Kidney glomerular epithelial cell (primary cell): Measurements from ENCODE around the gene PTPN21.

Experiments
- DNase-seq: peaks from one replicate; lab custom pipeline; 2025; lab: John Stamatoyannopoulos, UW

PTPN21 gene

GRCh38 chr14:88554457-88555286 is at the start of gene PTPN21:
Gene PTPN21 (minus strand): TSS chr14:88555007. CDS start chr14:88550417, 4,590 bp downstream.
- DNase-seq, result peak; percentile 74

DNA sequence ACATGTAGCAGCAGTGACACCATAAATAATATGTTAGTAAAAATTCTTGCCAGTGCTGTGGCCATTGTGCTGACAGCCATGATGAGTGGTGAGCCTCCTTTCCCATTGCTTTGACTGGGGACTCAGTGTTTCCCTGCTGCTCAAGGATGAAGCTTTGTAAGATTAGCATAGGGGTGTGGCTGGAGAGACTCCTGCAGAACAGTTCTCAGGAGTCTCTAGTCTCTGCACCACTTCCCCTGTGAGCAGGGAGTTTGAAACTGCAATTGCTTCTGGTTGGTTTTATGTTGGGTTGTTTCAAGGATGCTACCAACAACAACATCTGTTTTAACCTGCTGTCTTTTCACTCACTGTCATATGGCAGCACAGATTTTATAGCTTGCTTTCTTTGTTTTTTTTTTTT is 49.4 kb upstream of the PTPN21 start:
- DNase-seq, result no peak

GRCh38 chr14:88599761-88600439 is 45.1 kb upstream of the PTPN21 start:
- no peak for DNase-seq

DNA sequence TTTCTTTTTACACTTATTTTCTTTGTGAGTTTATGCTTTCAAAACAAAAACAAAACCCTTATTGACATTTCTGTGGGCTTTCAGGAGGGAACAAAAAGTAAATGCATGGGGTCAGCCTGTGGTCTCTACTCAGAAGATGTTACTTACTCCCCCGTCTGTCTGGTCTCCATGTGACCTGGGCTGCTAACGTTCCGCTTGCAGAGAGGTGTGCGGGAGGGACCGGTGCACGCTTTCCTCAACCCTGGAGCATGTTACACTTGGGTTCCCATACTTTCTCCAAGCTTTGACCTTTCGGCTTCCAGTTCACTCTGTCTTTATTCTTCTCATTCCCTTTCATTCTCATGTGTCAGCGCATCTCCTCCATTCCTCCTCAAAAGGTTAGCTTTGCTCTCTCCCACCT is 44.5 kb upstream of the PTPN21 start:
- no peak for DNase-seq

DNA sequence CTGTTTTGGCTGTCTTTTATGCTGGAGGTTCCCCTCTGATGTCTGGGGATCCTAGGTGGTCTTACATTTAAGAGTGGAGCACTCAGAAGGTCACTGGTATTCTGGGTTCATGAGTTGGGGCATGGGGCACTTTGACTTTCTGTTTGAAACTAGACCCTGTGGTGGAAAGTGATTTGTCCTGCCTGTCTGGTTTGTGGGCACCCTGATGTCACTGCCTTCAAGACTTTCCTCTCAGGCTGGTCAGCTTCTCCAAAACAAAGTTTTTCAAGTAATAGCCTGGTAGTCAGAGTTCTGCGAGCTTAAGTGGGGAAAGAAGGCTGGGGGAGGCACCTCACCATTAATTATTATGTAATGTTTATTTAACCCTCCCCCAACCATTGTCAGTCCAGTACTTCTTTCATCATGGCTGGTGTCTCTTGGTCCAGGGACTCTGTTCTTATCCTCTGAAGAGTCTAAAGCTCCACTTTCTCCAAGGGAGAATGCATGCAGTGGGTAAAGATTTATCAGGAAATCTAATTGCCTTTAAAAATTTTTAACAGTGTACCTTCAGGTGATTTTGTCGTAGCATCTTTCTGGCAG is 43.4 kb upstream of the PTPN21 start:
- no peak for DNase-seq

DNA sequence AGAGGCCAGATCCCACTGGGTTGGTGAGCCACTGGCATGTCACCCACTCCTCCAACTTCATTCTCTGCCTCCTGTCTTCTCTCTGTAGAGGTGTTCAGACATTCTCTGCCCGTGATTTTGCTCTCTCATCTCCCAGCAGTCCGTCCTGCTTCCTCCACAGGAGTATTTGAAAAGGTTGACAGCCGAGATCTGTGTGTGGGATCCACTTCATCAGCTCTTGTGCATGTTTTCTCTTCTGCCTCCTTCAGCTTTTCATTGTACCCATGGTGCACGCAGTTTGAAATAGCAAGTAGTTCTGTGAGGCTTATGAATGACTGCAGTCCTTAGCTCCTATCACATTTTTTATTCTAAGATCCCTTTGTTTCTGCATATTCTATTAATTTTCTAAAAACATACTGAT is 42.8 kb upstream of the PTPN21 start:
- DNase-seq, result no peak

- no peak for DNase-seq
Observed at GRCh38 chr14:88597038-88597437, 42.2 kb upstream of the PTPN21 start.

GRCh38 chr14:88592031-88592430 is 37.2 kb upstream of the PTPN21 start:
- DNase-seq, result no peak

GRCh38 chr14:88590173-88590572 is 35.4 kb upstream of the PTPN21 start:
- DNase-seq, result no peak

- DNase-seq, result no peak
Observed at GRCh38 chr14:88588081-88588480, 33.3 kb upstream of the PTPN21 start.

DNA sequence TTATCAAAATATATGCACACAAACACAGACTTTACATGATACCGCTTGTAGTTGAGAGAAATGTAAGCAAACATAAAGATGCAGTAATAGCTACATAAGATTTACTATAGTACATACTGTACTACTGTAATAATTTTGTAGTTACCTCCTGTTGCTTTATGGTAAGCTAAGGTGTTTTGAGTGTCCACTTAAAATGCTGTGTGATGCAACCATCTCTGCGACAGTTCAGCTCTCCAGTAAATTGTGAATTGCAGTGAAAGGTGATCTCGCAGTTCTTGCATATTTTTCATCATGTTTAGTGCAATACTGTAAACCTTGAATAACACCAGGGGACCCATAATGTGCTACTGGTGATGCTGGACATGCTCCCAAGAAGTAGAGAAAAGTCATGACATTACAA is 29.6 kb upstream of the PTPN21 start:
- no peak for DNase-seq

GRCh38 chr14:88576222-88576621 is 21.4 kb upstream of the PTPN21 start:
- DNase-seq, result no peak

DNA sequence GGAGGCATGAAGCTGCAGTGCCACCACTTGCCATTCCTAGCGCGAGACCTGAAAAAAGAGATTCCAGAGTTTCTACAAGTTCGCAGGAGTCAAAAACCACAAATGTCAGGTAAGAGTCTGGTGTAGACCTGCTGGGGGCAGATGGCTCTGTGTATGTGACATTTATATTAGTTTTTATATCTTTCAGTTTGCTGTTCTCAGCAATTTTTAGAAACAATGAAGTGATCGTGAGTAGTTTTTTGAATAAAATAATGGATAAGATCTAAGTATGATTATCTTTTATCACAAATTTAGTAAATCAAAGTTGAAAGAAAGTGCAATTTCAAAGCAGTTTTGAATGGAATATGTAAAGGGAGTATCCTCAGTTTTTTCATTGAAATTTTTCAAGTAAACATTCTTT is 17.3 kb upstream of the PTPN21 start:
- no peak for DNase-seq

GRCh38 chr14:88568196-88568595 is 13.4 kb upstream of the PTPN21 start:
- DNase-seq, result no peak

- DNase-seq, result no peak
Observed at GRCh38 chr14:88565427-88565826, 10.6 kb upstream of the PTPN21 start.

DNA sequence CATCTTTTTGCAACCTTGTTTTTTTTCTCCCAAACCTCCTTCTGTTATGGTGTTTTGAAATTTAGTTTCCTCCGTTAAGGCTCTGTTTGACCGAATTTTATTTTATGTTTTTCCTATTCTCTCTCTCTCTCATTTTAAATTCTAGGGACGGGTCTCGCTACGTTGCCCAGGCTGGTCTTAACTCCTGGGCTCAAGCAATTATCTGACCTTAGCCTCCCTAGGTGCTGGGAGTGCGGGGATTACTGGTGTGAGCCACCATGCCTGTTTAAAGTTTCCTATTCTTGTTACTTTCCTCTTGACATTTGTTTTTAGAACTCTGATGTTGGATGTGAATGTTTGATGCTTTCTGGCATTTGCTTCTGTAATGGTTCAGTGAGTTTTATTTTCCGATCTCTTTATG is 9.0 kb upstream of the PTPN21 start:
- no peak for DNase-seq

- DNase-seq, result peak; percentile 61
Observed at GRCh38 chr14:88562831-88563686, 8.3 kb upstream of the PTPN21 start, which contains the start of gene ZC3H14. Gene ZC3H14 (plus strand): TSS chr14:88563037. CDS start chr14:88563134, 97 bp downstream.

DNA sequence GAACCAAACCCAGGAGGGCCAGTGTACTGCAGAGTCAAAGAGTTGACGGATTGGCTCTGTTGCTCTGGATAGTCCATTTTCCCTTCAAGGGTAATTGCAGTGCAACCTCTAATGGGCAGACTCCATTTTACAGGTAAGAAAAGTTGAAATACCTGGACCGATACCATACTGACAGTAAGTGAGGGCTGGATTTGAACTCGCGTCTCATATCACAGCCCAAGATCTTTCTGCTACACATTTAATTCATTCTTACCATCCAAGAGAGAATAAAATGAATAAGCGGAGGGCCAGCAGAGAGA is 7.7 kb upstream of the PTPN21 start:
- no peak for DNase-seq

- DNase-seq, result peak; percentile 11
Observed at GRCh38 chr14:88559852-88560251, 5.0 kb upstream of the PTPN21 start.

DNA sequence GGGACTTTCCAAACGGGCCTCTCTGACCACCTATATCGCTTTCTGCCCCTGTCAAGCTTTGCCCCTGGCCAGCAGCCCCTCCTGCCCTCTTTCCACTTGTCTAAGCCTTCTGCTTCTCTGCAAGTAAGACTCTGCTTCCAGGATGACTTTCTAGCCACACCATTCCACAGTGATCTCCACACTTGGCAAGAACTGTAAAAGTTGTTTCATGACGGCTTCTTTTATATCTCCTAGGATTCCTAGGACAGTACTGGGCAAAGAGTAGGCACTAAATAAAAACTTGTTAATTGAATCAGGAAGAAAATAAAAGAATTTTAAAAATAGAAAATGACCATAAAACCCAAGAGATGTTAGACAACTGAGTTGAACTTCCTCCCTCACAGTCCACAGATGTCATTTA is 1.8 kb upstream of the PTPN21 start:
- no peak for DNase-seq

- DNase-seq, result peak; percentile 52
Observed at GRCh38 chr14:88553886-88554456, 836 bp downstream of the PTPN21 start.

DNA sequence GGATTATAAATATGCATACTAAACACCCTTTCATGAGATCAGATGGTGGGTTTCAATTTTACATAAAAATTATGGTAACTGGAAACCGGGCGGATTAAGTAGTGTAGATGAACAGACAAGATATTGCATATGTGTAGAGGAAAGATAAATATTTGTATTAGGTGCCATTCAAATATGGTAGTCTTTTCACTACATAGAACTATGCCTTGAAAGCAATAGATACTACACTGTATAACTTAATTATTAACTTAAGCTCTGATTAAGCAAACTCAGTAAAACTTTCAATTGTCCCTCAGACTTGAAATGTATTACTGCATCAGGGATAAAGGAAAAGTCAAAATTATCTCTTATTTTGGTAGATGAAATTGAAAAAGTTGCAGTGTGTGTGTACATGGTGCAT is 1.9 kb downstream of the PTPN21 start:
- DNase-seq, result no peak
